ENCODE measurements around the gene SH3RF3.
"Not testable (repeated sequence)": the region's sequence is repeated elsewhere in the genome, so short reads cannot be mapped to it uniquely, and the experiment has no call there.

SH3RF3 gene

DNA sequence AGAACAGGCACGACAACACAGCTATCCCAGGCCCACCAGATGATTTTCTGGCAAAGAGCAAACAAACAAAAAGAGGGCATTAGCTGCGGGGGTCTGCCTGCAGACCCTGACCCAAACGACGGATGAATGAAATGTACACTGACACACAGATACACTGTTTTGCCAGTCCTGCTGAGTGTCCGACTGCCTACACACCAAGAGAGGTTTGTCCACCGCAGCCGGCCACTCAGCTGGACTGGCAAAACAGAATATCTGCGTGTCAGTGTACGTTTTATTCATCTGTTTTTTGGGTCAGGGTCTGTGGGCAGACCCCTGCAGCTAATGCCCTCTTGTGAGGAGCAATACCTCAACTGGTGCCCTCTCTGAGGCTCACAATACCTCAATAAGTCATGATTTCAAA lies 10.7 kb upstream of the SH3RF3 start:
- DNase-seq (ENCODE audit: low read depth in 2 of 2) = no peak

DNA sequence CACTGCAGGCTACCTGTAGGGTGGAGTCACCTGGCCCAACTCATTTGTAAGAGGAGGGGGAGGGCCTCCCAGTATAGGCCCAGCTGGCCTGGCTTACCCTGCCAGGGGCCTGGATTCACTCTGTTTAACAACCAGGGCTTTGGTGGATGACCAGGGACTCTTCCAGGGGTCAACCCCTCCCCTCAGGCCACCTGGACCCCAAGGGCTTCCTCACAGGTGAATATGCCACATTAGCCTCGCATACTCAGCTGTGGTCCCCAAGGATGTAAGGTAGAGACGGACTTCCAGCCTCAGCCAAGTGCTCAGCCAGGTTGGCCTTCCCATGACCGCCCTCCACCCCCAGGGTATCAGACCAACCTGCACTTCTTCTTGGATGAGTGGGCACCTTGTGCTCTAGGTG lies 8.8 kb upstream of the SH3RF3 start:
- DNase-seq (ENCODE audit: low read depth in 2 of 2) = no peak

DNA sequence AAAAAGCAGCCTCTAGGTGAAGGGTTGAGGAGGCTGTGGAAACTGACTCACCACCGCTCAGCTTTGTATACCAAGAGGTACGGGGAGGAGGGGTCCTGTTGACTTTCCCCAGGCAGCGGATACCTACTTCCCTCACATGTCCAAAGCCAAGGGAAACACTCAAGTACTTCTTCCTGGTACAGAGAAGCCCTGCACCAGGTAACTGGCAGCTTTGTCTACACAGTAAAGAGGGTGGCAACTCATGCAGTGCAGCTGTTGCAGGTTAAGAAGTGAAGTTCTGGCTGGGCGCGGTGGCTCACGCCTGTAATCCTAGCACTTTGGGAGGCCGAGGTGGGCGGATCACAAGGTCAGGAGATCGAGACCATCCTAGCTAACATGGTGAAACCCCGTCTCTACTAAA lies 8.3 kb upstream of the SH3RF3 start:
- not testable (repeated sequence) for DNase-seq (ENCODE audit: low read depth in 2 of 2)

DNA sequence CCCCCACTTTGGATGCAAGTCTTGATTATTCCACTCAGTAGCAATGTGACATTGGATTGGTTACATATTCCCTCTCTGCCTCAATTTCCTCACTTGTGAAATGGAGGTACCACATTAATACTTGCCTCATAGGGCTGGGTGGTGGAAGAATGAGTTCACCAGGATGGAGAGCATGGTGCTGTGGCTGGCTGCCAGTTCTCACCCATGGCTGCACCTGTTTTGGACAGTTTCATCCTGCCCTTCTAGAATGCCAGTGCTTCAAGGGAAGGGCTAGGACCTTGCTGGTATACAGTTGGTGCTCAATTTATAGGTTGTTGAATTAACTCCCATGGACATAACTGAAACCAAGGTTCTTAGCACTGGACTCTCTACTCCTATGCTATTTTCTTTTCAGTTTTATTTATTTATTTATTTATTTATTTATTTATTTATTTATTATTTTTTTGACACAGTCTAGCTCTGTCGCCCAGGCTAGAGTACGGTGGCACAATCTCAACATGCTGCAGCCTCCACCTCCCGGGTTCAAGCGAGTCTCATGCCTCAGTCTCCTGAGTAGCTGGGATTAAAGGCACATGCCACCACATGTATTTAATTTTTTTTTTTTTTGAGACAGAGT lies 5.3 kb upstream of the SH3RF3 start:
- DNase-seq (ENCODE audit: low read depth in 2 of 2) = no peak

DNA sequence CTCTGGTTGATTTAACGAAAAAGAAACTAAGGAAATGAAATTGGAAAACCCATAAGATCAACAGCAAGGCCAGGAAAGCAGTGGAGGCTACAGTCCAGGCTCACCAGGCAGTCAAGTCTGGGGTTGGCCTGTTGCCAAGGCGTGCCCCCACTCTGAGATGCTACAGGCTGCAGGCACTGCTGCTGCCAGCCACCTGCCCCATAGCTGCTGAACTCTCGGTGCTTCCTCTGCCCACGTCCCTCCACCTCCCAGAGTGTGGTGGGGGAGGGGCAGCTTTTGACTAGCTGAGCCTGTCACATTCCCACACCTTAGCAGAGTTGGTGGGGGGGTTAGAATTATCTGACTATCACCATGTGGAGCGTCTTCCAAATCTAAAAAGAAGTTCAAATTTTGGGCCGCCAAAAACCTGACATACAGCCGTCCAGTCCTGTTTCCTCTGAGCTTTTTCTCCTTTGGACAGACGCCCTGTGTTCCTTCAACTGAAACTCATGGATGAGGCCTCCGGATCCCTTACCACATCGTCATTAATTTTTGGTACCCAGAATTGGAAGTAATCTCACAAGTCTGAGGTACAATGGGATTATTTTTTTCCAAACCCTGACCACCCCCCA lies 3.9 kb upstream of the SH3RF3 start:
- DNase-seq (ENCODE audit: low read depth in 2 of 2) = no peak

DNA sequence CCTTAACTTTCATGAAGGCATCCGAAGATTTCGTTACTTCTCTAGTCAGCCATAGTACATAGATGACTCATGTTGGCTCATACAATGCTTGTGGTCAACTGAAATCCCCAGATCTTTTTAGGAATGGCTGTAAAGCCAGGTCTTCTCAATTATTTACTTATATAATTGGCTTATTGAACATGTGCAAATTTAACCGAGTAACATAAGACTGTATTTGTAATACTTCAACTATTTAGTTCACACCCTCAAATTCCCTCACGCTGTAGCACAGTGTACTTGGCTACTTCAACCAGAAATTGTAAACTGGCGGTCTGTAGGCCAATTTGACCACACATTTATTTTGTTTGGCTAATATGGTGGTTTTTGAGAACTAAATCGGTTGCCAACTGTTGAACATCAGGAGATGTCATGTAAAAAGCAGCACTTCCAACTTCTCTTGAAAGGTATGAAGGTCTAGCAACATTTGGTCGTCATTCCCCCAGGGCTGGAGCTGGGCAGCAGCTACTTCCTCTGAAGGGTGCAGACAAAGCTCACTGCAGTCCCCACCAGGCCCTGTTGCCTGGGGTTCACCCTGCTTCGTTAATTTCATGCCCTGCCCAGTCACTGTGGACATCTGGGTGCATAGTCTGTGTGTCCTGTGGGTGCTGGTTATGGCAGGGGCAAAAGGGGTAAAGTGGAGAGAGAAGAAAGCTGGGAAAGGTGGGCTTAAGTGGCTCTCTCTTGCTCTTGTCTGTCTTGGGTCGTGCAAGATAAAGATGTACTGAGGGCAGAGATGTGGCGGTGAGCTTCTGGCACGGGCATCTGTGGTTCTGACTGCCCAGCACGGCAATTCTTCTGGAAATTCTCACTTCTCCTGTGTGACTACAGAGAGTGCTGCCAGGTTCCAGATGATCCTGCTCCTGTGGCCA lies 3.2 kb upstream of the SH3RF3 start:
- no peak for DNase-seq (ENCODE audit: low read depth in 2 of 2)

DNA sequence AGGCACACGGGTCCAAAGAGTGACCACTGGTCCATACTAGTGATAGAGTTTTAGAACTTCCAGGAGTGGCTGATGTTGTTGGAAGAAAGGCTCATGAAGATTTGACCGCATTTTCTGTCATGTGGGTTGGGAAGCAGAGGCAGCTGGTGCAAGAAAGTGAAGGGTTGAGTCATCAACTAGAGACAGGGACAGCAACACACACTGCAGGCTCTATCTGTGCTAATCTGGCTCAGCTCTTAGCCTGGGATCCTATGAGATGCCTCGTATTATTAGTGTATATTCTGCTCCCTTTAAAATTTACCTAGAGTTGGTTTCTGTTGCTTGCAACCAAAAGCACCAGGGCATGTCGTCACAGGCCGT lies 2.5 kb upstream of the SH3RF3 start:
- DNase-seq (ENCODE audit: low read depth in 2 of 2) = no peak

DNA sequence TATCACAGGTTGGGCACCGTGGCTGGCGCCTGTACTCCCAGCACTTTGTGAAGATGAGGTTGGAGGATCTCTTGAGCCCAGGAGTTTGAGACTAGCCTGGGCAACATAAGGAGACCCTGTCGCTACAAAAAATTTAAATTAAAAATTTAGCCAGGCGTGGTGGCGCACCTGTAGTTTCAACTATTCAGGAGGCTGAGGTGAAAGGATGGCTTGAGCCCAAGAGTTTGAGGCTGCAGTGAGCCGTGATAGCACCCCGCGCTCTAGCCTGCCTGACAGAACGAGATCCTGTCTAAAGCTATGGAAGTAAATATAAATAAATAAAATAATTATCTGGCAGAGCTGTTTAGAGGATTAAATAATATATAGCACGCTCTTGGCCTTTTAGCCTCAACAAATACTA lies 1.4 kb upstream of the SH3RF3 start:
- DNase-seq (ENCODE audit: low read depth in 2 of 2) = no peak

DNA sequence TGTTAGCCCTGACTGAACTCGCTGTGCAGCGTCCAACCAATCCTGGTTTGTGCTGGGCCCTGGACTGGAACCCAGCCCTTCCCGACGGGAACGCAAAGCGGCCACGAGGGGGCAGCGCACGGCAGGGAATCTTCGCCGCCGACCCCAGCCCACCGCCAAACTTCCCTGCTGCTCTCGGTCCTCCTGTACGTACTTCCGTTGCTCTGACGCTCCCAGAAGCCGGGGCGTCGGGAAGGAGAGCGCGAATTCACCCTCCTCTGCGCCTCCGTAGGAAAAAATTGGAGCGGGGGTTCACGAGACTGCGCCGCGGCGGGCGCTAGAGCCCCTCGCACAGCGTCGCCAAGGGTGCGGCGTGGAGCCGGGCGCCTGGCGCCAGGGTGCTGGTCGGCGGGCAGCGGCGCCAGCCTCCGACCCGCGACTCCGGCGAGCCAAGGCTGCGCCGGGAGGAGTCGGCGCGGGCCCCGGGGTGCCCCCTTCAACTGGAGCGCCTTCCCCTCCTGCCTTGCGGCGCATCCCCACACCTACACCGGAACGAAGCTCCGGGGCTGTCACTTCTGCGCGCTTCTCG lies 873 bp upstream of the SH3RF3 start:
- DNase-seq (ENCODE audit: low read depth in 2 of 2) = peak; percentile 14 to 49

DNA sequence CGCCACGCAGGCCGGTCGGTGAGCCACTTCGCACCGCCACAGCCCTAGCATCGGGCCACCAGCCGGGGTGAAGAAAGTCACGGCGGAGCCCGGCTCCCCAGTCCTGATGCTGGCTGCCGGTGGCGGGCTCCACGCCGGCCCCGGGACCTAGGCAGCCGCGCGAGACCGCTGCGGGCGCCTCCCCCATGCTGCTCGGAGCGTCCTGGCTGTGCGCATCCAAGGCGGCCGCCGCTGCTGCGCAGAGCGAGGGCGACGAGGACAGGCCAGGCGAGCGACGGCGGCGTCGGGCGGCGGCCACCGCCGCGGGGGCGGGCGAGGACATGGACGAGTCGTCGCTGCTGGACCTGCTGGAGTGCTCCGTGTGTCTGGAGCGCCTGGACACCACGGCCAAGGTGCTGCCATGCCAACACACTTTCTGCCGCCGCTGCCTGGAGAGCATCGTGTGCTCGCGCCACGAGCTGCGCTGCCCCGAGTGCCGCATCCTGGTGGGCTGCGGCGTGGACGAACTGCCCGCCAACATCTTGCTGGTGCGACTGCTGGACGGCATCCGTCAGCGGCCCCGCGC lies 433 bp downstream of the SH3RF3 start:
- no peak for DNase-seq (ENCODE audit: low read depth in 2 of 2)

DNA sequence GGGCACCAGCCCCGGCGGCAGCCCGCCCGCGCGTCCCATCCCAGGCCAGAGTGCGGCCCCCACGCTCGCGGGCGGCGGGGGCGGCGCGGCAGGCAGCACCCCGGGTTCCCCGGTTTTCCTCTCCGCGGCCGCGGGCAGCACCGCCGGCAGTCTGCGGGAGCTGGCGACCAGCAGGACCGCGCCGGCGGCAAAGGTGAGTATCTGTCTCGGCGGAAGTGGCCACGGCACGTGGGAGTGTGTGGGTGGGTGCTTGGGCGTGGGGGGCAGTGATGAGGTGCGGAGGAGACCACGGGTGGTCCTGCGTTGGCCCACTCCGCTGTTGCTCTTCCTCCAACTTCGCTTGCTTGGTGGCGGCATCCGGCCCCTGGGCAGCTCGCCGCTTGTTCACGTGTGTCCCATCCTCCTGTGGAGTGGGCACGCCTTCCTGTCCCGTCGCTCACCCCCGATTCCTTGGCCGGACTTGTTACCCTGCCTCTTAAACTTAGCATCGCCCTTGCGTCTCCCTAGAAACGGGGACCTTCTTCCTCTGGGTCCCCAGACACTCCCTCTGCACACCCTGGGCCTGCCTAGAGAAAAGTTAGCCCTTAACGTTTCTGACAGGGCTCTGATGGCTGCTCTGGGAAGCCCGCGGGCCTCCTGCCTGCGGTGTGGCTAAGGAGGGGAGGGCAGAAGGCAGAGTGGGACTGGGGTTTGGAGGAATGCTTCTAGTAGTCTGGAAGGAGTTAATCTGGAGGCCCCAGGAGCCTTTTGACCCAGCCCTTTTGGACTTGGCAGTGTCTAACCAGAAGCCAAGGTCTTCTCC lies 1.1 kb downstream of the SH3RF3 start:
- DNase-seq (ENCODE audit: low read depth in 2 of 2) = peak in 1 of 2 donors; percentile 30

DNA sequence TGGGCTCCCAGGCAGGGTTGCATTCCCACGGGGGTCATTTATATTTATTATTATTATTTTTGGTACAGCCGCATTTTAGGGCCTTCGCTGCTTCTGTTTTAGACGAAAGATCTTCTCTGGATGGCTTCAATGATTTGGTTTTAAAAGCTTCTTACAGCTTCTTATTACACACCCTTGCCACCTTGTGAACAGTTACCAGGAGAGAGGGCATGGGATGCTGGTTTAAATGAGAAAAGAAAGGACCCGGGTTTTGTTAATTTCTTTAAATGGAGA lies 1.7 kb downstream of the SH3RF3 start:
- no peak for DNase-seq (ENCODE audit: low read depth in 2 of 2)

DNA sequence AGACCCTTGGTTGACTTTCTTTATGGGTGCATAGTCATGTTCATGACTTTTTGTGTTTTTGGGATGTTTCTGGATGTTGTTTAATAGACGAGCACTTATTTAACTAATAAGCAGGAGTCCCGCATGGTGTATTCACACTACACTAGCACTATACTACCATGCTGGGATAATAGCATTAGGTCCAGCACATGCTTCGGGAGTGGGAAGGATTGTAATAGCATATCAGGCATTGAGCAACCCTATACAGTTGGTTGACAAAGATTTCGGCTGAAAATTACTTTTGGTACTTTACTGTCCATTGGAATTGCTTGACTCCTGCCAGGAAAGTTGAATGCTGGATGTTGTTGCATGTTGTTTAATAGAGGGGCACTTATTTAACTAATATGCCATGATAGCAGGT lies 2.8 kb downstream of the SH3RF3 start:
- DNase-seq (ENCODE audit: low read depth in 2 of 2) = no peak

DNA sequence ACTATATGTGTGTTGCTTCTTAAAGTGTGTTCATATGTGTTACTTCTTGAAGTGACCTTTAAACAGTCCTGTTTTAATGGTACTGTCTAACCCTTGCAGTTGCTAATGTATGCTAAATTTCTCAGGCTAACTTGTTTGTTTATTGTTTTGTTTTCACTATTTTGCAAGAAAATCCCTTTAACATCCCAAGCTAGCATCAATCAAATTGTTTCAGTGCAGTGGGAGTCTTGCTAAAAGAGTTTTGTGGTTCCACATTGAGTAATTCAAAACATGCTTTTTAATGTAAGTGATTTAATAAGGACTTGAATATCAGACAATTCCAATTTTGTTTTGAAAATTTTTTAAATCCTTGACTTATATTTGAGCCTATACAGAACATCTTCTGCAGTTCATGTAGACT lies 3.6 kb downstream of the SH3RF3 start:
- no peak for DNase-seq (ENCODE audit: low read depth in 2 of 2)

DNA sequence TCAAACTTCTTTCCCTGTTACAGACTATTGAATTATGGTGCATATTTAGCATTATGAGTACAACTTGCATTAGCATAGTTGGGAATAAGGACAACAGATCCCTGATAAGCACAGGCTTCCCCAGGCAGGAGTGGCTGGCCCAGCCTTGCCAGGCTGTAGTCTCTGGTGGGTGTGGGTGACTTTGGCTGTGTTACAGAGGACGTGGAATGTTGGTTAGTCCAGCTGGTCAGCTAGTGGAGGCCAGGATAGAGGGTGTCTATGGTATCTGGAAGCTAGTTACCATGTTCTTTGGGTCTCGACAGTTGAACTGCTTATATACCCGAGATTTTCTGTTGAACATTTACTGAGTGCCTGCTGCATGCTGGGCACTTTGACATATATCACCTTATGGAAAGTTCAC lies 4.7 kb downstream of the SH3RF3 start:
- DNase-seq (ENCODE audit: low read depth in 2 of 2) = no peak

DNA sequence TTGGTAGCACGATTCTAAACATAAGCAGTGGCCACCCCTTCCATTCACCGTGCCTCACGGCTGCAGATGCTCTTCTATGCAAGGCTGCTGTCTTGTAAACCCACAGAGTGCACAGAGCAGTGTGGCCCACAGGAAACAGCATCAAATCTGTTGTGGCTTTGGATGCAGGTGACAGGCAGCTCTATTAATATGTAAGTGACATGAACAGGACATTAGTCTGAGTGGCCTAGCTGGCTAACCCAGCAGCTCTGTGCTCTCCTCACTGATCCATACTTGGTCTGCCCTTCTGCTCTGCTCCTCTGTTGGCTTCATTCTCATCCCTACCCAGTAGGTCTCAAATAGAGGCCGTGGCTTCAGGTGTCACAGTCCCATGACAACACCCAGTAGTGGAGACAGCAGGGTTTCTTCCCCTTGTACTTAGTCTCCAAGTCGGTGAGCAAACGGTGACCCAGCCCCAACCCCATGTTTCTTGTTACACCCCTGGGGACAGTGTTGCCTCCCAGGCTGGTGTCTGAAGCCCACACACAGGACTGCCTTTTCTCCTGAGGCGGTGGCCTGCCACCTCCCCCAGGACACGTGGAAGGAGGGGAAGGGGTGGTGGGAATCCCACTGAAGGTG lies 5.8 kb downstream of the SH3RF3 start:
- DNase-seq (ENCODE audit: low read depth in 2 of 2) = no peak

DNA sequence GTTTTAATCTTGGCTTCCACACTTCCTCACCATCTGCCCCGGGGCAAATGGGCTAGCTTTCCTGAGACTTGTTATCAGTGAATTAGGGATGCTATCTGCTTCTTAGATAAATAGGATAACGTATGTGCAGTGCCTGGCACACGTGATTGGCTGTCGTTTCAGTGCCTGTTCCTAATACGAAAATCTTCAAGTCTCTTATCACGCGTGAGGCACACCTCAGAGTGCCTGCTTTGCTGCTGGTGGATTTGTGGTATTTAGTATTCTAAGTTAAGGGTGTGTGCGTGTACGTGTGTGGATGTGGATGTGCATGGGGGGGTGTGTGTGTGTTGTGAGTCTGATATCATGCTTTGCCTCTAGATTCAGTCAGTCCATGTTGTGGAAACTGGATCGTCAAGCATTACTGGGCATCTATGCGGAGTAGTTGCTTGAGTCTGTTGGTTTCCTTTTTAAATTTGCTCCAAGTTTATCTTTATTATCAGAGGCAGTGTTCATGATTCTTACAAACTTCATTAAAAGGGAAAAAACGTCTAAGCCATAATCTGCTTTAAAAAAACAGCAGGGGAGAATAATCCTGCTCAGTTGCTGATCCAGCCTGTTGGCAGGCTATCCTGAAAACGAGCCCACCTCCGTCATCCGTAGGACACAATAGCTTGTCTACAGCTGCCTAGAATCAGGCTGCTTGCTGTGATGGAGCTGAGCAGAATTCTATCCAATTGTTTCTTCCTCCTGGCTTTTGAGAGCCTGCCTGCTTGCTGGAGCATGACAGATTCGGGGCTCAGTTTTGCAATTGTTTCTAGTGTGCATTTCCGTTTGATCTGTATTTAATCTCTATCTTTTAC lies 6.6 kb downstream of the SH3RF3 start:
- no peak for DNase-seq (ENCODE audit: low read depth in 2 of 2)

DNA sequence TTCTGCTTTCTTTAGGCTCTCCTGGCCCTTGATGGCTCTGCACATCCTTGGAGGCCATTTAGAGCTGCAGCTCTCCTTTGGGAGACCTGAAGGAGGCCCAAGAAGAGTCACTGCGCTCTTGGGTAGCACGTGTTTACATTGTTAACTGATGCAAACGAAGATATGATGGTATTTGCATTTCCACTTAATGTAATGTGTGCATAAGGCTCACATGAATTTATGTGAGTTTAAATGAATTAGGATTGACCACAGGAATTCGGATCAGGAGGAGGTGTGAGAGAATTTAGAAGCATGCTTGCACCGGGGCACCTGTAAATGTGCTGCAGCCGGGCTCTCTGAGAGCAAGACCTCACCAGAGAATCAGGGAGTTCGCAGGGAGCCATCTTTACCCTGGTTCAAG lies 7.5 kb downstream of the SH3RF3 start:
- no peak for DNase-seq (ENCODE audit: low read depth in 2 of 2)

DNA sequence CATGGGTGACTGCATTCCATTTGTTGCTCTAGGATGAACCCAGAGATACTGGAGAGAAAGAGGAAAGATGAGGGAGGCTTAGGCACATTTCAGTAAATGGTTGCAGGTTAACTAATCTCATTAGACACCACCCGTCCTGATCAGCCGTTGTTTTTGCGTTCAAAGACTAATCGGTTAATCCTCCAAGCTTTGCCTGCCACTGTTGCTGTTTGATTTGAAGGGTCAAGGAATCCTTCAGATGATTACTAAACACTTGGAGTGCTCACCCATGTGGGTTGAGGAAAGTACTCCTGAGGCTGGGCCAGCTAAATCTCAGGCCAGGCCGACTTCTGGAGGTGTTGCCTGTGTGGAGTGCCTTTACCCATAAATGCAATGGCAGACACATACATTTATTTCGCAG lies 8.6 kb downstream of the SH3RF3 start:
- DNase-seq (ENCODE audit: low read depth in 2 of 2) = no peak

DNA sequence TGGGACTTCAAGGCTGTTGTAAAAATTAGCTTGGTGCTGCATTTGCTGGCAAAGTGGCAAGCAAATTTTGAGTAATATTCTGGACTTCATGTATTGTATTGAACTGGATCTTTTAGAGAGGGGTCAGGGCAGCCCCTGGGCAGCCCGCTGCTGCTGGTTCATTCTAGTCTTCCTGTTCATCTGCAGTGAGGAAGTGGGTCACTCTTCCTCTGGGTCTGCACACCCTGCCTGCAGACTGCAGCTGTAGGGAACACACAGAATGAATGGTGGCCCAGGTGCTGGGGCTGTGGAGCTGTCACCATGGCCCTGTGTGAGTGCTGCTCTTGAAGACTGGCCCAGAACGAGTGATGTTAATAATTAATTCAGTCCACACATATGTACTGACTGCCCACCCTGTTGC lies 9.4 kb downstream of the SH3RF3 start:
- no peak for DNase-seq (ENCODE audit: low read depth in 2 of 2)

DNA sequence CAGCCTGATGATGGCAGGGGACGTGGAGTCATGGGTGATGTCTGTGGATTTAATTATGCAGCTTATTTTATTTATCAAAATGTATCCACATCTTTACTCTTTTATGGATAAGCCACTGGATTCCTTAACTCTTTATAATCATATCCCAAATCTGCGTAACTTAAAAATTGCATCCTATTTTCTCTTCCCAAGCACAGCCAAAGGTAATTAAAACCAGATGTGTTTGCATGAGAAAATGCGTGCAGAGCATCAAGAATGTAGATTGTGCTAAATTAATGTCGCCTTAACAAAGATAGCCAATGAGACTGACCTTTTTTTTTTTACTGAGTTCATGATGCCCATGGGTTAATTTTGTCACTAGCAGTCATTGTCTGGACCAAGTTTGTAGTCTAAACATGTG lies 10.0 kb downstream of the SH3RF3 start:
- DNase-seq (ENCODE audit: low read depth in 2 of 2) = no peak

Measured in stimulated activated CD8-positive, alpha-beta memory T cell treated with anti-CD3 and anti-CD28 coated beads, Interleukin-7, amount 100 ng/mL, for 4 hours (primary cell).